Uterus (tissue), 4 donors: ENCODE data around the gene KCNIP2. TPM values are rescaled to one million over a fixed set of nuclear protein-coding genes. Genes with fewer than 3 reads are reported as not detected.

Experiments
- DNase-seq, 2 donors: peaks; one replicate each; pipeline ENCODE4 v3.0.0-alpha.2; 2019 to 2020
- H3K27ac ChIP-seq, 2 donors: fragments of 200-600 bp; sonication (generic); 1 replicate in 1 of 2; 2 replicates in 1 of 2; pipeline ENCODE4 v1.5.1; 2016 to 2018
- H3K27me3 ChIP-seq, 2 donors: fragments of 200-600 bp; sonication (generic); one replicate each; pipeline ENCODE4 v1.5.1; 2018 to 2019; ENCODE audit warnings: control low read depth in 1 of 2
- H3K36me3 ChIP-seq, 2 donors: fragments of 200-600 bp; sonication (generic); one replicate each; pipeline ENCODE4 v1.5.1; 2019; ENCODE audit warnings: control low read depth in 1 of 2
- H3K4me1 ChIP-seq, 2 donors: fragments of 200-600 bp; sonication (generic); one replicate each; pipeline ENCODE4 v1.5.1; 2018 to 2019; ENCODE audit warnings: control low read depth in 1 of 2
- H3K4me3 ChIP-seq, 2 donors: fragments of 200-600 bp; sonication (generic); 1 replicate in 1 of 2; 2 replicates in 1 of 2; pipeline ENCODE4 v1.5.1; 2018 to 2019; ENCODE audit warnings: mild to moderate bottlenecking in 1 of 2
- H3K9me3 ChIP-seq, 2 donors: fragments of 200-600 bp; sonication (generic); one replicate each; pipeline ENCODE4 v1.5.1; 2019; ENCODE audit warnings: control low read depth in 1 of 2
- POLR2A ChIP-seq, 2 donors: fragments of 450-650 bp; IDR thresholded peaks; one replicate each; pipeline ENCODE4 v1.6.1; 2016; ENCODE audit warnings: antibody characterized with exemption in 2 of 2, mild to moderate bottlenecking in 1 of 2, moderate library complexity in 1 of 2
- intact Hi-C: fragments of 100-400 bp; cut with DNase I; formaldehyde crosslinking; loops from one replicate; pipeline ENCODE4 v1.15.1; 2023; ENCODE audit warnings: low total_unique reads
- total RNA-seq, 4 donors: library from RNA; depleted of rRNA in 3 of 4; stranded (reverse); fragments of >200 nt in 3 of 4; gene quantifications; one replicate each; pipeline versions ENCODE4 v1.1.0 to v1.2.4, GENCODE V29; 2014 to 2023
- TF ChIP-seq, protein P1 (sequence below), 4 experiments: fragments of 200-600 bp in 2 of 4; fragments of 450-650 bp in 2 of 4; sonication (generic) in 2 of 4; IDR thresholded peaks; one replicate each; pipeline ENCODE4 v1.5.1; 2016 to 2019; ENCODE audit warnings: antibody characterized with exemption in 4 of 4, mild to moderate bottlenecking in 2 of 4, moderate library complexity in 1 of 4
- donor health status: DM: yes; HTN: yes; CAD: no.

KCNIP2 gene
- 1 to 10 TPM in 2 of 4 donors, under 1 TPM in 1, not detected in 1; 0.29 to 8.6 (median 4.1) TPM for total RNA-seq

DNA sequence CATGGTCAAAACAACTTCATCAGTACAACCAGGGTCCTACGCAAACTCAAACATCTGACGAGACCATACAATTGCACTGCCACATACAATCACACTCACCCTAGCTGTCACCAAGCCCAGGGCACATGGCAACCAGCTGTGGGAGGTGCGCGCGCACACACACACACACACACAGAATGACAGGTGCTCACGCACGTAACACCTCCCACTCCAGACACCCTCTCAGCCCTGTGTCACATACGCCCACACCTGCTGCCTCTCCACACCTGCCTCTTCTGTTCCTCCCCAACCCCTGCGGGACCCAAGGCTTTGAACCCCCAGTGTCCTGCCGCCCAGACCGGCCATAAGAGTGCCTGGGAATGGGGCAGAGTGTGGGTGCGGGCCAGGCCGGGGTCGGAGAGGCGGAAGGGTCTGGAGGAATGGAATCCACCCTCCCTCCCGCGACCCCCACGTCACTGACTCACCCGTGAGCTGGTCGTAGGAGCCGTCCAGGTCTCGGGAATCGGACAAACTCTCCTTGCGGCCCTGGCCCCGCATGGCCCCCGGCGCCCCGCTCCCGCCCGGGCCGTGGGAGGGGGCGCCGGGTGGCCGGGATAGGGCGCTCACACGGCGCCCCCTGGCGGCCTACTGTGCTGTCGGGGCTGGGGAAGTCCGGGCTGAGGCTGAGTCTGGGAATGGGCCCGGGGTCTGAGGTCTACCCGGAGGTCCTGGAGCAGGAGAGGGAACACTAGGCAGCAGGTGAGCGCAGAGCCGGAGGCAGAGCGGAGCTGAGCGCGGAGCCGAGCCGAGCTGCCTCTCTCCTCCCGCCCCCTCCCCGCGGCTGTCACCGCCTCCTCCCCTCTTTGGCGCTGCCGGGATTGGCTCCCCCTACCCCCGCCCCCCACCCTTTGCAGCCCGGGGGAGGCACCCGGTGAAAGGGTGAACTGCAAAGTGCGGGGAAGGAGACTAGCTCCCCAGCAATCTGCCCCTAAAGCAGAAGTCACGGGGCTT is at the start of gene KCNIP2:
TSS of gene KCNIP2 (minus strand) at position 769 of the 990 bp plus-strand sequence. CDS start at position 537, 232 bp downstream.
- Histone ChIP-seq H3K4me3 (no peak within 1 kb of the TSS), H3K36me3 (no peaks in the 10 kb centered on the region), H3K9me3 (no peaks in the 10 kb centered on the region), H3K27me3 (no peaks in the 10 kb centered on the region), H3K27ac (no peak within 1 kb of the TSS), H3K4me1 (peaks cover 0 to 6% of the 10 kb centered on the region in 2 donors)
- TF ChIP-seq POLR2A (IDR thresholded peaks at IDR 0.05), result no peak
- TF ChIP-seq, protein P1, sequence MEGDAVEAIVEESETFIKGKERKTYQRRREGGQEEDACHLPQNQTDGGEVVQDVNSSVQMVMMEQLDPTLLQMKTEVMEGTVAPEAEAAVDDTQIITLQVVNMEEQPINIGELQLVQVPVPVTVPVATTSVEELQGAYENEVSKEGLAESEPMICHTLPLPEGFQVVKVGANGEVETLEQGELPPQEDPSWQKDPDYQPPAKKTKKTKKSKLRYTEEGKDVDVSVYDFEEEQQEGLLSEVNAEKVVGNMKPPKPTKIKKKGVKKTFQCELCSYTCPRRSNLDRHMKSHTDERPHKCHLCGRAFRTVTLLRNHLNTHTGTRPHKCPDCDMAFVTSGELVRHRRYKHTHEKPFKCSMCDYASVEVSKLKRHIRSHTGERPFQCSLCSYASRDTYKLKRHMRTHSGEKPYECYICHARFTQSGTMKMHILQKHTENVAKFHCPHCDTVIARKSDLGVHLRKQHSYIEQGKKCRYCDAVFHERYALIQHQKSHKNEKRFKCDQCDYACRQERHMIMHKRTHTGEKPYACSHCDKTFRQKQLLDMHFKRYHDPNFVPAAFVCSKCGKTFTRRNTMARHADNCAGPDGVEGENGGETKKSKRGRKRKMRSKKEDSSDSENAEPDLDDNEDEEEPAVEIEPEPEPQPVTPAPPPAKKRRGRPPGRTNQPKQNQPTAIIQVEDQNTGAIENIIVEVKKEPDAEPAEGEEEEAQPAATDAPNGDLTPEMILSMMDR (IDR thresholded peaks at IDR 0.05), result no peak
- DNase-seq, result no peak
- intact Hi-C loops, result no loop called here

DNA sequence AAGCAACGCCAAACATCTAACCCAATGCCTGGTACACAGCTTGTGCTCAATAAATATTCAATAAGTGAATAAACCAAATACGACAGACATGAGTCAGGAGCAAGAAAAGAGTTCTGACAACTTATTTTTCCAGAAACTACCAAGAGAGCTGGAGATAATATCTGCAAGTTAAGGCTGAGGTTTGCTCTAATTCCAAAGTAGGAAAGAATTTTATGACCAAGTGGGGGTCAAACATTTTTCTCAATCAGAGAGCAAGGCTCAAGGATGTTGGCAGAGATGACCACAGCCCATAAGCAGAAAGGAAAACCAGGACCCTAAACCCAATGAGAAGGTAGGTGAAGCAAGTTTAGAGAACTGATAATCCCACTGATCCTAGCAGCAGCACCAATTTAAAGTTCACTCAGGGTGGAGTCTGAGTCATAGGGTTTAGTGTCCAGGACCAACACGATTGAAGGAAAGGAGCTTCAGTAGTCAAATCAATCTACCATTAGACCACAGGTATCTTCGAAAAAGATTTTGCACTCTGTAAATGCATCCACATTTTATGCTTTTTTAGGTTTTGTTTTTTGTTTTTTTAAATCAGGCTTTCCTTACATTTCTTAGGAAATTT is 49.3 kb upstream of the KCNIP2 start:
- H3K4me3 ChIP-seq, result no peak overlapping the region
- no peaks in the 10 kb centered on the region for H3K36me3 ChIP-seq
- H3K27me3 ChIP-seq, result no peaks in the 10 kb centered on the region
- no peaks in the 10 kb centered on the region for H3K4me1 ChIP-seq
- intact Hi-C loops, result no loop called here
- no peak overlapping the region for H3K27ac ChIP-seq
- no peak for DNase-seq
- TF ChIP-seq, protein P1 (IDR thresholded peaks at IDR 0.05), result no peak
- TF ChIP-seq POLR2A (IDR thresholded peaks at IDR 0.05), result no peak
- H3K9me3 ChIP-seq, result no peaks in the 10 kb centered on the region

DNA sequence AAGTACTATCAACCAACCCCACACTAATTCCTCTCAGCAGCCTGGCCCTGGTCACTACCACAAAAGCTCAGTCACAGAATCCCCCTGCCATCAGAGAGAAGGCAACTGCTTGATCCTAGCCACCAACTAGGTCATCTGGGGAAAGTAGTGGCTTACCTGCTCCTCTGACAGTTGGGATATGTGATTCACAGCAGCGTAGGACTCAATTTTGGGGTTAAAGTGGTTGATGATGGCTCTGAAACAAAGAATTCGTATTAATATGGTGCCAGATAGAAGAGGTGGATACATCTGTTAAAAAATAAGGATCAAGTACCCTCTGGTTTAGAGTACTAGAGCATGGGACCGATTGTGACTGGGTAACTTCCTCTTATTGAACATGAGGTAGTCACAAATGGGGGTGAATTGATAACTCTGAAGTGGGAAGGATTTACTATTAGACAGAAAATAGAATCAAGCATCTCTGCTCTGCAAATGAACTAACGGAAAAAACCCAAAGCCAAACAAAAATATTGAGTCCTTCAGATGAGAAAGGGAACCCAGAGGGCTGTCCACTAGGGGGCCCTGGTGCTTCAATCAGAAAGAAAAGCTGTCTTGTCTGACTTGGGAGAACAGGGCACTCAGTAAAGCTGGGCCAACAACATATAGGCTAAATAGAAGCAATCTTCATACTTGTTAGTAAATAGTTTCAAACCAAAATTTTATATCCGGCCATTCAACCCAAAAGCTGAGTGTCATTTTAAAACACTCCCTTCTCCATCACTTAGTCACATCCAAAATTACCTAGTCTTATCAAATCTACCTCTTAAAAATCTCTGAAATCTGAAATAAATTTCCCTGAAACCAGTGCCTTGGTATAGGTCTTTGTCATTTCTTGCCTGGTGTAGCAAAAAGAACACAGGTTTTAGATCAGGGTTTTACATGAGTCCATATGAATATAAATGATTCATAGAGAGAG is 45.9 kb upstream of the KCNIP2 start:
- no peak overlapping the region for H3K27ac ChIP-seq
- no peaks in the 10 kb centered on the region for H3K9me3 ChIP-seq
- H3K36me3 ChIP-seq, result no peaks in the 10 kb centered on the region
- no peaks in the 10 kb centered on the region for H3K27me3 ChIP-seq
- DNase-seq, result peak; percentile 38
- intact Hi-C loops, result no loop called here
- TF ChIP-seq POLR2A (IDR thresholded peaks at IDR 0.05), result no peak
- TF ChIP-seq, protein P1 (IDR thresholded peaks at IDR 0.05), result peak; percentile 20 to 53 (median 33)
- no peaks in the 10 kb centered on the region for H3K4me1 ChIP-seq
- H3K4me3 ChIP-seq, result no peak overlapping the region

DNA sequence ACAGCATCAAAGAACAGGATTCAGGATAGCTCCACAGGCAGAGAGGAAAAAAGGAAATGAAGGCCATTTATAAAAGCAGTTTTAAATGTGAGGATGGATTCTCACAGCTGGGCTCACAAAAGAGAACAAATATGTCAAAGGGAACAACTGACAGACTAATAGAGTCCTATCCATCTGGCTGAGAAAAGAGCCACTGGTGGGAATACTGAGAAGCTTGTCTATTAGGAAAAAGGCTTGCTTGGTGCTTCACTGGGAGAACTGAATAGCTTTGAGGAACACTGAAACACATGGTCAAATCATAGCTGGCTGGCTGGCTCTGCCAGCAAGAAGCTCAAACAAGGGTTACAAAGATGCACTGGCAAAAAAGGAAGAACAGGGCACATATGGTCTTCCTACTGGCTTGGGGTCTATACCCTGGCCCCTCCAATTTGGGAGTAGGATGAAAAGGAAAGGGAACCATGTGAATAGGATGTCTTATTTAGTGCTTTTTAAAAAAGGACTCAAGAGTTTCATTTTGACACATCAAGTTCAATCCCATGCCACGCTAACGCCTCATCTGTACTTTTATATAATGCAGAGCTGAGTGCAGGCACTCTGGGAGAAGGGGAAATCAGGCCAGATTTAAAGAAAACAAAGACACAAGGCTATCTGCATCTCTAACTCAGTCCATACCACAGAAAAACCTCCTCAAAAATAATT is 44.8 kb upstream of the KCNIP2 start:
- TF ChIP-seq POLR2A (IDR thresholded peaks at IDR 0.05), result no peak
- TF ChIP-seq, protein P1 (IDR thresholded peaks at IDR 0.05), result no peak
- Histone ChIP-seq H3K9me3 (no peaks in the 10 kb centered on the region), H3K36me3 (no peaks in the 10 kb centered on the region), H3K27ac (no peak overlapping the region), H3K4me1 (no peaks in the 10 kb centered on the region), H3K4me3 (no peak overlapping the region), H3K27me3 (no peaks in the 10 kb centered on the region)
- no peak for DNase-seq
- intact Hi-C loops, result no loop called here
